H54 (cell line): ENCODE data around the gene MYRIP.

Source experiments
- DNase-seq: peaks from one replicate; pipeline ENCODE4 v3.0.0; 2011; ENCODE audit warnings: low spot score, mixed read lengths; ENCODE audit not compliant: insufficient read length
- FAIRE-seq: peaks from 3 replicates; lab custom pipeline; 2011; peaks lifted over from hg19 to GRCh38; lab: Jason Lieb, UNC
- POLR2A ChIP-seq: IDR thresholded peaks from 2 replicates; pipeline ENCODE4 v1.6.1; 2011; ENCODE audit warnings: low read depth, mild to moderate bottlenecking, low read length

Gene MYRIP

GRCh38 chr3:40167958-40168357 is 358.5 kb downstream of the MYRIP start:
- no peak for TF ChIP-seq POLR2A
- DNase-seq (no peak), FAIRE-seq (no peak)

- DNase-seq (no peak), FAIRE-seq (no peak)
- TF ChIP-seq POLR2A: no peak
Observed at GRCh38 chr3:40169983-40170382, 360.6 kb downstream of the MYRIP start.

GRCh38 chr3:40170395-40170794 is 361.0 kb downstream of the MYRIP start:
- DNase-seq (no peak), FAIRE-seq (no peak)
- TF ChIP-seq POLR2A: no peak

GRCh38 chr3:40172560-40172959 is 363.2 kb downstream of the MYRIP start:
- FAIRE-seq (no peak), DNase-seq (no peak)
- TF ChIP-seq POLR2A: no peak

GRCh38 chr3:40173227-40173721 is 363.9 kb downstream of the MYRIP start:
- FAIRE-seq: no peak
- TF ChIP-seq POLR2A: no peak
- no peak for DNase-seq

GRCh38 chr3:40178012-40178594 is 368.7 kb downstream of the MYRIP start:
- no peak for FAIRE-seq
- TF ChIP-seq POLR2A: no peak
- no peak for DNase-seq

- DNase-seq: peak; percentile 34
- no peak for FAIRE-seq
- no peak for TF ChIP-seq POLR2A
Observed at GRCh38 chr3:40179016-40179415, 369.6 kb downstream of the MYRIP start.

- no peak for FAIRE-seq
- TF ChIP-seq POLR2A: no peak
- DNase-seq: no peak
Observed at GRCh38 chr3:40181182-40181581, 371.8 kb downstream of the MYRIP start.

GRCh38 chr3:40185029-40185695 is 375.8 kb downstream of the MYRIP start:
- DNase-seq: no peak
- FAIRE-seq: no peak
- no peak for TF ChIP-seq POLR2A

- no peak for TF ChIP-seq POLR2A
- DNase-seq (no peak), FAIRE-seq (no peak)
Observed at GRCh38 chr3:40186508-40186907, 377.1 kb downstream of the MYRIP start.

GRCh38 chr3:40187945-40188344 is 378.5 kb downstream of the MYRIP start:
- no peak for FAIRE-seq
- TF ChIP-seq POLR2A: no peak
- DNase-seq: no peak

GRCh38 chr3:40189118-40189517 is 379.7 kb downstream of the MYRIP start:
- FAIRE-seq: no peak
- no peak for DNase-seq
- no peak for TF ChIP-seq POLR2A

- TF ChIP-seq POLR2A: no peak
Observed at GRCh38 chr3:40190056-40190455, 380.6 kb downstream of the MYRIP start.

GRCh38 chr3:40191251-40191650 is 381.8 kb downstream of the MYRIP start:
- FAIRE-seq (no peak), DNase-seq (no peak)
- TF ChIP-seq POLR2A: no peak

More at GRCh38 chr3:40190056-40190455, 380.6 kb downstream of the MYRIP start:
- no peak for DNase-seq
- no peak for FAIRE-seq
